Measurements from ENCODE around the gene TMEM239.

GRCh38 chr20:2799271-2799670 is 16.9 kb upstream of the TMEM239 start:
- TF ChIP-seq, protein P1, sequence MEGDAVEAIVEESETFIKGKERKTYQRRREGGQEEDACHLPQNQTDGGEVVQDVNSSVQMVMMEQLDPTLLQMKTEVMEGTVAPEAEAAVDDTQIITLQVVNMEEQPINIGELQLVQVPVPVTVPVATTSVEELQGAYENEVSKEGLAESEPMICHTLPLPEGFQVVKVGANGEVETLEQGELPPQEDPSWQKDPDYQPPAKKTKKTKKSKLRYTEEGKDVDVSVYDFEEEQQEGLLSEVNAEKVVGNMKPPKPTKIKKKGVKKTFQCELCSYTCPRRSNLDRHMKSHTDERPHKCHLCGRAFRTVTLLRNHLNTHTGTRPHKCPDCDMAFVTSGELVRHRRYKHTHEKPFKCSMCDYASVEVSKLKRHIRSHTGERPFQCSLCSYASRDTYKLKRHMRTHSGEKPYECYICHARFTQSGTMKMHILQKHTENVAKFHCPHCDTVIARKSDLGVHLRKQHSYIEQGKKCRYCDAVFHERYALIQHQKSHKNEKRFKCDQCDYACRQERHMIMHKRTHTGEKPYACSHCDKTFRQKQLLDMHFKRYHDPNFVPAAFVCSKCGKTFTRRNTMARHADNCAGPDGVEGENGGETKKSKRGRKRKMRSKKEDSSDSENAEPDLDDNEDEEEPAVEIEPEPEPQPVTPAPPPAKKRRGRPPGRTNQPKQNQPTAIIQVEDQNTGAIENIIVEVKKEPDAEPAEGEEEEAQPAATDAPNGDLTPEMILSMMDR (conservative IDR thresholded peaks at IDR 0.05): no peak
- TF ChIP-seq EZH2 (IDR thresholded peaks at IDR 0.05; ENCODE audit: low read depth): no peak
